GM12873 (cell line): ENCODE measurements around the gene MB21D2.

Source experiments
- TF ChIP-seq, protein P1 (sequence below): IDR thresholded peaks from 2 replicates; pipeline ENCODE4 v1.5.1; 2012; ENCODE audit warnings: low read depth, mild to moderate bottlenecking, moderate library complexity, low read length, control low read depth; ENCODE audit not compliant: insufficient read depth; ENCODE audit errors: missing control alignments

The MB21D2 gene

DNA sequence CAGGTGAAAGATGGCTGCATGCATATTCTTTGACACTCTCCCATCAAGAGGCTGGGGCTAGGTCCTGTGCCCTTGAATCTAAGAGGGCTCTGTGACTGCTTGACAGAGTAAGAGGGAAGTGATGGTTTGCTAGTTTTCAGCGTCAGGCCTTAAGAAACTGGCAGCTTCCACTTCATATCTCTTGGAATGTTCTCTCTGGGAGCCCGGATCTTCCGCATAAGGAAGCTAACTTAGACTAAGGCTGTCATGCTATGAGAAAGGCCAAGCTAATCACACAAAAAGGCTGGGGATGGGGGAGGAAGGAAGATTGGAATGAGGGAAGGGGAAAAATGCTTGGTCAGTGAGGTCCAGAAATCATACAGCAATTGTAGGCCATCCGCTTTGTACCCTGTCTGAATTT lies 50.0 kb downstream of the MB21D2 start:
- TF ChIP-seq, protein P1, sequence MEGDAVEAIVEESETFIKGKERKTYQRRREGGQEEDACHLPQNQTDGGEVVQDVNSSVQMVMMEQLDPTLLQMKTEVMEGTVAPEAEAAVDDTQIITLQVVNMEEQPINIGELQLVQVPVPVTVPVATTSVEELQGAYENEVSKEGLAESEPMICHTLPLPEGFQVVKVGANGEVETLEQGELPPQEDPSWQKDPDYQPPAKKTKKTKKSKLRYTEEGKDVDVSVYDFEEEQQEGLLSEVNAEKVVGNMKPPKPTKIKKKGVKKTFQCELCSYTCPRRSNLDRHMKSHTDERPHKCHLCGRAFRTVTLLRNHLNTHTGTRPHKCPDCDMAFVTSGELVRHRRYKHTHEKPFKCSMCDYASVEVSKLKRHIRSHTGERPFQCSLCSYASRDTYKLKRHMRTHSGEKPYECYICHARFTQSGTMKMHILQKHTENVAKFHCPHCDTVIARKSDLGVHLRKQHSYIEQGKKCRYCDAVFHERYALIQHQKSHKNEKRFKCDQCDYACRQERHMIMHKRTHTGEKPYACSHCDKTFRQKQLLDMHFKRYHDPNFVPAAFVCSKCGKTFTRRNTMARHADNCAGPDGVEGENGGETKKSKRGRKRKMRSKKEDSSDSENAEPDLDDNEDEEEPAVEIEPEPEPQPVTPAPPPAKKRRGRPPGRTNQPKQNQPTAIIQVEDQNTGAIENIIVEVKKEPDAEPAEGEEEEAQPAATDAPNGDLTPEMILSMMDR: no peak

- TF ChIP-seq, protein P1: no peak
These were observed 50.9 kb downstream of the MB21D2 start for GRCh38 chr3:192866804-192867203.

DNA sequence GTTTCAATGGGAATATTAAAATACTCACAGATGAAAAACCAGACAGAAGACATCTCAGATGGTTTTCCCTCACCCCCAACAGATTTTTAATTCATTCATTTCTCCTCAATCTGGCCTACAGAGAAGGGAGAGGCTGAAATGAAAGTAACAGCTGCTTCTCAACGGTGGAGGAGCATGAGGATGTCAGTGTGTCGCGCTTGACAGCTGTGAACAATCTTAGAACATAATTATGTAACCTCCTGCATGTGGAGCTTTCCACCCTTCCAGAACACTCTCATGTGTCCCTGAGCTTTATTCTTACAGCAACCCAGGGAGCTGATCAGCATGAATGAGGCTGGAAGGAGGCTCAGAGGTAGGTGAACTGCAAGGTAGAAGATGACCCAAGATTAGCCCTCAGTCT lies 52.7 kb downstream of the MB21D2 start:
- TF ChIP-seq, protein P1: no peak

- TF ChIP-seq, protein P1: no peak
These were observed 54.6 kb downstream of the MB21D2 start for GRCh38 chr3:192863091-192863420.

GRCh38 chr3:192862408-192863090 lies 55.1 kb downstream of the MB21D2 start:
- TF ChIP-seq, protein P1: no peak

GRCh38 chr3:192861972-192862371 lies 55.7 kb downstream of the MB21D2 start:
- TF ChIP-seq, protein P1: no peak

DNA sequence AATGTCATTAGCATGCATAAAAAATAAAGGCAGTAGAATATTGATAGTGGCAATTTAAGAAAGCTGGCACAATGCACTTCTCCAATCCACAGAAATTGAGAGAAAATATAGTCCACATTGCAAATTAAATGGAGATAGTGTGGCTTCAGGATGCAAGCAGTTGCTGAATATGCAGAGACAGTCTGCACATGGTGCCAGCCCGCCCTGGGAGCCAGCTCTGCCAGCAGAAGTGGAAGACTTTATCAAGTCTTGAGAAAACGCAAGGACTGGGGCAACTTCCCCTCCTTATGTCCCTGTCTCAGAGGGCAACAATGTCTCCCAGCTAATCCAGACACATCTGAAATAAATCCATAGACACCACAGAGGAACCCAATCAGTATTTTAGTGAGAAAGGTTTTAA lies 57.2 kb downstream of the MB21D2 start:
- TF ChIP-seq, protein P1: no peak
